Sigmoid colon (tissue), 7 donors: Measurements from ENCODE around the gene GRM5. TPM values are rescaled to one million over a fixed set of nuclear protein-coding genes. Genes with fewer than 3 reads are reported as not detected.

Source experiments
- DNase-seq: peaks from one replicate; pipeline ENCODE4 v3.0.0-alpha.2; 2019
- H3K27ac ChIP-seq, 4 donors: fragments of 200-600 bp; sonication (generic); one replicate each; pipeline ENCODE4 v1.5.1; 2016 to 2019; ENCODE audit warnings: mild to moderate bottlenecking in 1 of 4
- H3K27me3 ChIP-seq, 3 donors: fragments of 200-600 bp; sonication (generic); one replicate each; pipeline ENCODE4 v1.5.1; 2019; ENCODE audit warnings: mild to moderate bottlenecking in 1 of 3
- H3K36me3 ChIP-seq, 4 donors: fragments of 200-600 bp; sonication (generic); one replicate each; pipeline ENCODE4 v1.5.1; 2016 to 2019
- H3K4me1 ChIP-seq, 4 donors: fragments of 200-600 bp; sonication (generic); one replicate each; pipeline ENCODE4 v1.5.1; 2017 to 2019
- H3K4me3 ChIP-seq, 4 donors: fragments of 200-600 bp; sonication (generic); one replicate each; pipeline ENCODE4 v1.5.1; 2017 to 2019; ENCODE audit warnings: mild to moderate bottlenecking in 2 of 4, moderate library complexity in 1 of 4
- H3K9me3 ChIP-seq, 4 donors: fragments of 200-600 bp in 3 of 4; sonication (generic) in 3 of 4; one replicate each; pipeline versions ENCODE4 v1.5.1 to v1.6.1; 2013 to 2019
- EP300 ChIP-seq, 4 donors: sonication (generic); formaldehyde crosslinking; IDR thresholded peaks; one replicate each; pipeline ENCODE4 v1.6.1; 2017; ENCODE audit warnings: antibody characterized with exemption in 4 of 4
- POLR2A ChIP-seq, 2 donors: fragments of 450-650 bp; IDR thresholded peaks; one replicate each; pipeline ENCODE4 v1.6.1; 2016; ENCODE audit warnings: antibody characterized with exemption in 2 of 2, mild to moderate bottlenecking in 2 of 2, moderate library complexity in 2 of 2
- POLR2AphosphoS5 ChIP-seq, 4 donors: sonication (generic); formaldehyde crosslinking; IDR thresholded peaks; one replicate each; pipeline ENCODE4 v1.6.1; 2017; ENCODE audit warnings: antibody characterized with exemption in 4 of 4
- WGBS, 2 donors: extraction: QIAGEN DNeasy Blood & Tissue Kit; methylation state at CpG; one replicate each; pipeline ENCODE4 v1.1.7; 2013; 5-methylcytosine and 5-hydroxymethylcytosine counted together
- intact Hi-C: fragments of 100-400 bp; cut with DNase I; formaldehyde crosslinking; loops from one replicate; pipeline ENCODE4 v1.15.1; 2023
- polyA plus RNA-seq, 3 donors: library from polyadenylated mRNA; stranded (reverse); fragments of 200-250 nt; gene quantifications; one replicate each; pipeline ENCODE4 v1.2.3, GENCODE V29; 2013
- total RNA-seq, 4 donors: library from RNA; depleted of rRNA; stranded (reverse); fragments of >200 nt; gene quantifications; one replicate each; pipeline ENCODE4 v1.1.0, GENCODE V29; 2016
- TF ChIP-seq, protein P1 (sequence below), 4 experiments: fragments of 450-650 bp in 3 of 4; fragments of 200-600 bp in 1 of 4; IDR thresholded peaks; one replicate each; pipeline ENCODE4 v1.5.1; 2016 to 2019; ENCODE audit warnings: antibody characterized with exemption in 4 of 4, mild to moderate bottlenecking in 3 of 4, moderate library complexity in 2 of 4
- donor health status: healthy with polysubstance abuse.
- donor health status: Bipolar disorder and iron deficiency.
- donor health status: healthy.

The GRM5 gene
- total and polyA plus RNA-seq, 7 donors: under 0.01 to 0.49 TPM; not detected in 5

DNA sequence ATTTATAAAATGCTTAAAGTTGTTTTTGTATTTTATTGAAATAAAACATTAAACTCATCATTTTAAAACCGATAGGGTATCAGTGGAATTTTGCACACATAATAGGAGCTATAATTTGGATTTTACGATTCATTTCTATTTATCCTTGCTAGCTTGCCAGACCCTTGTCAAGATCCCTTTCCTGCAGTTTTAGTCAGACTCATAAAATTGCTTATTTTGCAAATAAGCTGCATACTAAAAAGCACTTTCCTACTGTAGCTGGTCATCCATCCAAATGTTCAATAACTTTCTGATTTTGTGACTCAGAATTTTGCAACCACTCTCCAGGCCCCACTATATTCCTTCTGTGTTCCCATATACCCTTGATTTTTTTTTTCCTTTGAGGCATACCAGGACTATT, 489.0 kb downstream of the GRM5 start:
- Histone ChIP-seq H3K27ac (no peak overlapping the region), H3K36me3 (no peaks in the 10 kb centered on the region), H3K9me3 (no peaks in the 10 kb centered on the region), H3K4me1 (no peaks in the 10 kb centered on the region), H3K4me3 (no peak overlapping the region), H3K27me3 (no peaks in the 10 kb centered on the region)
- TF ChIP-seq POLR2A (IDR thresholded peaks at IDR 0.05) (no peak), EP300 (IDR thresholded peaks at IDR 0.05) (no peak), POLR2AphosphoS5 (IDR thresholded peaks at IDR 0.05) (no peak)
- TF ChIP-seq, protein P1, sequence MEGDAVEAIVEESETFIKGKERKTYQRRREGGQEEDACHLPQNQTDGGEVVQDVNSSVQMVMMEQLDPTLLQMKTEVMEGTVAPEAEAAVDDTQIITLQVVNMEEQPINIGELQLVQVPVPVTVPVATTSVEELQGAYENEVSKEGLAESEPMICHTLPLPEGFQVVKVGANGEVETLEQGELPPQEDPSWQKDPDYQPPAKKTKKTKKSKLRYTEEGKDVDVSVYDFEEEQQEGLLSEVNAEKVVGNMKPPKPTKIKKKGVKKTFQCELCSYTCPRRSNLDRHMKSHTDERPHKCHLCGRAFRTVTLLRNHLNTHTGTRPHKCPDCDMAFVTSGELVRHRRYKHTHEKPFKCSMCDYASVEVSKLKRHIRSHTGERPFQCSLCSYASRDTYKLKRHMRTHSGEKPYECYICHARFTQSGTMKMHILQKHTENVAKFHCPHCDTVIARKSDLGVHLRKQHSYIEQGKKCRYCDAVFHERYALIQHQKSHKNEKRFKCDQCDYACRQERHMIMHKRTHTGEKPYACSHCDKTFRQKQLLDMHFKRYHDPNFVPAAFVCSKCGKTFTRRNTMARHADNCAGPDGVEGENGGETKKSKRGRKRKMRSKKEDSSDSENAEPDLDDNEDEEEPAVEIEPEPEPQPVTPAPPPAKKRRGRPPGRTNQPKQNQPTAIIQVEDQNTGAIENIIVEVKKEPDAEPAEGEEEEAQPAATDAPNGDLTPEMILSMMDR (IDR thresholded peaks at IDR 0.05): no peak
- no peak for DNase-seq
- intact Hi-C loops: no loop called here
- WGBS, 2 donors: 77 to 83% methylated on average over 2 of the region's 2 CpGs

DNA sequence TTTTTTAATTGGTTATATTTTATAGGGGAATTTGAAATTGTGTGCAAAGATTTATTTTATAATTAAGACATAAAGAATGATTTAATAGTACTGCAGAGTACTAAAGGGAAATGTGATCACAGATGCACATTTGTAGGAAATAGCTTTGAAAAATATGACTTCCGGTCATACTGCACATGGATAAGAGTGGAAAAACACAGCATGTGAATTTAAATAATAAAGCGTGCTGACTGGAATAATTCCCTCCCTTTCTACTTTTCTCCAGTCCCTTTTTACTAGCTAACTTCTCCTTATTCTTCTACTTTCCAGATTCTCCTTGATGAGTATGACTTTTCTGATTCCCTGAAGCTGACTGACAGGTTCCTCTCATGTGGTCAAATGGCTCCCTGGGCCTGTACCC, 489.9 kb downstream of the GRM5 start:
- Histone ChIP-seq H3K4me3 (no peak overlapping the region), H3K27me3 (no peaks in the 10 kb centered on the region), H3K4me1 (no peaks in the 10 kb centered on the region), H3K27ac (no peak overlapping the region), H3K9me3 (no peaks in the 10 kb centered on the region), H3K36me3 (no peaks in the 10 kb centered on the region)
- WGBS, 2 donors: 86 to 95% methylated on average over 2 of the region's 2 CpGs
- intact Hi-C loops: no loop called here
- TF ChIP-seq, protein P1 (IDR thresholded peaks at IDR 0.05): no peak
- TF ChIP-seq POLR2AphosphoS5 (IDR thresholded peaks at IDR 0.05) (no peak), EP300 (IDR thresholded peaks at IDR 0.05) (no peak), POLR2A (IDR thresholded peaks at IDR 0.05) (no peak)
- no peak for DNase-seq

DNA sequence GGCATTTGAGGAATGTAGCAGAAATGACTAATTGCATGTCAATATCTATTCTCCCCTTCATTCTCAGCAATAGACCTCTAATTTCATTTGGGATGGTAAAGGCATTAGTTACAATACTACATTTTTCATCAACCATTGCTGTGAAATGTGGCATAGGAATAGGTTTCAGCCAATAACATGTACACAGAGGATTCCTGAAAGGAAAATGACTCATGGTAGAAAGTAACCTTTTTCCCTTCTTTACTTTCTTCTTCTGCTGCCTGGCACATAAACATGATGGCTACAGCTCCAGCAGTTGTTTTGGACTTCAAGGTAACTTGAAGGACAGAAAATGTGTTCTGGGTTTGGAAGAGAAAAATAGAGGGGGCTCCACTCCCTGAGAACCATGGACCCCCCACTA, 496.4 kb downstream of the GRM5 start:
- TF ChIP-seq EP300 (IDR thresholded peaks at IDR 0.05): no peak
- TF ChIP-seq POLR2A (IDR thresholded peaks at IDR 0.05): no peak
- no peak for TF ChIP-seq POLR2AphosphoS5 (IDR thresholded peaks at IDR 0.05)
- TF ChIP-seq, protein P1 (IDR thresholded peaks at IDR 0.05): no peak
- H3K4me3 ChIP-seq: no peak overlapping the region
- no peaks in the 10 kb centered on the region for H3K36me3 ChIP-seq
- no peaks in the 10 kb centered on the region for H3K4me1 ChIP-seq
- no peaks in the 10 kb centered on the region for H3K9me3 ChIP-seq
- H3K27ac ChIP-seq: no peak overlapping the region
- intact Hi-C loops: no loop called here
- DNase-seq: no peak
- no peaks in the 10 kb centered on the region for H3K27me3 ChIP-seq

DNA sequence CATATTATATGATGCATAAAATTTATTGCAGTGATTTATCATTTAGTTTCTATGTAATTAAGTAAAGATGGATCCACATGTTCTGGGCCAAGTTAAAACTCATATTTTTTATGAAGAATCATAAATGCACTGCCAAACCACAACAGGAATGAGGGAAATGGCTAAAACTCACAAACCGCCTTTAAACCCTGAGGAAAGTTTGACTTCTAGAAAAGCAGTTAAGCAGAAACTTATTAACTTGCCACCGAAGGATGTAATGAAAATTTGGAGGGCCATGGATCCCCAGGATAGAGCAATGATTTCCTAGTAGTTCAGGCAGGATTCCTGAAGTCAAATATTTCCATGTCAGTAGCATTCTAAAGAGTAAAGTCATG, 510.0 kb downstream of the GRM5 start:
- WGBS, 2 donors: 84 to 85% methylated on average over 2 of the region's 2 CpGs
- Histone ChIP-seq H3K27me3 (no peaks in the 10 kb centered on the region), H3K9me3 (no peaks in the 10 kb centered on the region), H3K4me1 (peaks cover 0 to 11% (median 8%) of the 10 kb centered on the region in 4 donors), H3K36me3 (no peaks in the 10 kb centered on the region), H3K27ac (no peak overlapping the region), H3K4me3 (no peak overlapping the region)
- intact Hi-C loops: no loop called here
- DNase-seq: no peak
- no peak for TF ChIP-seq EP300 (IDR thresholded peaks at IDR 0.05)
- TF ChIP-seq POLR2A (IDR thresholded peaks at IDR 0.05): no peak
- TF ChIP-seq, protein P1 (IDR thresholded peaks at IDR 0.05): no peak
- TF ChIP-seq POLR2AphosphoS5 (IDR thresholded peaks at IDR 0.05): no peak
